ENCODE measurements around the gene ATE1. TPM values are rescaled to one million over a fixed set of nuclear protein-coding genes. Genes with fewer than 3 reads are reported as not detected.

The ATE1 gene
- total and polyA plus RNA-seq, 4 donors, result 4.2 to 47.8 (median 13.2) TPM

DNA sequence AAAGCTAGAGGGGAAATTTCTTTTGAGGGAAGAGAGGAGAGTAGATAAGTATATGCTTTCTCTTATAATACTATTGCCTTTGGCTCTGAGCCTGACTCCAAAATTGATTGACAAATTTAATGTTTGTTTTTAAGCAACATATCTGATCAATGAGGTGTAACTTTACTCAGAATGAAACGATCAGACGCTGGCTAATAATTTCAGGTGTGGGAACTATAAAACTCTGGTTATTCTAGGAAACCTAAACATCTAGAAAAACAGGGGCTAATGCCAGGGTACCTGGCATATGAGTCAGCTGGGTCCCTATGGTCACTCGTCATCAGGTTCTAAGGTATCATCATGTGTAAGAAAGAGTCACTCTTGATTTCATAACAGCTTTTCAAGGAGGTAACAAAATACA is 139.7 kb downstream of the ATE1 start:
- WGBS, 2 donors, result 86 to 90% methylated on average over 3 of the region's 3 CpGs
- Histone ChIP-seq H3K27me3 (ENCODE audit: control insufficient read depth in 3 of 3, insufficient read depth in 3 of 3, low read length in 2 of 3) (no peaks in the 10 kb centered on the region), H3K9ac (ENCODE audit: insufficient read depth in 1 of 2, low read length in 2 of 2) (no peak overlapping the region), H3K36me3 (ENCODE audit: control insufficient read depth in 4 of 4, insufficient read depth in 4 of 4, low read length in 4 of 4) (peaks cover 5 to 19% (median 10%) of the 10 kb centered on the region in 4 donors), H3K9me3 (ENCODE audit: control insufficient read depth in 4 of 4, insufficient read depth in 3 of 4, low read length in 3 of 4) (no peaks in the 10 kb centered on the region), H3K4me3 (no peak overlapping the region), H3K27ac (ENCODE audit: low read depth in 1 of 2, low read length in 1 of 2) (no peak overlapping the region), H3K4me1 (ENCODE audit: control insufficient read depth in 5 of 5, insufficient read depth in 5 of 5, low read length in 5 of 5) (no peaks in the 10 kb centered on the region)
- no peak for ATAC-seq (ENCODE audit: insufficient read depth, low FRiP score)
- TF ChIP-seq, protein P1, sequence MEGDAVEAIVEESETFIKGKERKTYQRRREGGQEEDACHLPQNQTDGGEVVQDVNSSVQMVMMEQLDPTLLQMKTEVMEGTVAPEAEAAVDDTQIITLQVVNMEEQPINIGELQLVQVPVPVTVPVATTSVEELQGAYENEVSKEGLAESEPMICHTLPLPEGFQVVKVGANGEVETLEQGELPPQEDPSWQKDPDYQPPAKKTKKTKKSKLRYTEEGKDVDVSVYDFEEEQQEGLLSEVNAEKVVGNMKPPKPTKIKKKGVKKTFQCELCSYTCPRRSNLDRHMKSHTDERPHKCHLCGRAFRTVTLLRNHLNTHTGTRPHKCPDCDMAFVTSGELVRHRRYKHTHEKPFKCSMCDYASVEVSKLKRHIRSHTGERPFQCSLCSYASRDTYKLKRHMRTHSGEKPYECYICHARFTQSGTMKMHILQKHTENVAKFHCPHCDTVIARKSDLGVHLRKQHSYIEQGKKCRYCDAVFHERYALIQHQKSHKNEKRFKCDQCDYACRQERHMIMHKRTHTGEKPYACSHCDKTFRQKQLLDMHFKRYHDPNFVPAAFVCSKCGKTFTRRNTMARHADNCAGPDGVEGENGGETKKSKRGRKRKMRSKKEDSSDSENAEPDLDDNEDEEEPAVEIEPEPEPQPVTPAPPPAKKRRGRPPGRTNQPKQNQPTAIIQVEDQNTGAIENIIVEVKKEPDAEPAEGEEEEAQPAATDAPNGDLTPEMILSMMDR (IDR thresholded peaks at IDR 0.05; ENCODE audit: control extremely low read depth, extremely low read depth), result no peak
- DNase-seq, result no peak

DNA sequence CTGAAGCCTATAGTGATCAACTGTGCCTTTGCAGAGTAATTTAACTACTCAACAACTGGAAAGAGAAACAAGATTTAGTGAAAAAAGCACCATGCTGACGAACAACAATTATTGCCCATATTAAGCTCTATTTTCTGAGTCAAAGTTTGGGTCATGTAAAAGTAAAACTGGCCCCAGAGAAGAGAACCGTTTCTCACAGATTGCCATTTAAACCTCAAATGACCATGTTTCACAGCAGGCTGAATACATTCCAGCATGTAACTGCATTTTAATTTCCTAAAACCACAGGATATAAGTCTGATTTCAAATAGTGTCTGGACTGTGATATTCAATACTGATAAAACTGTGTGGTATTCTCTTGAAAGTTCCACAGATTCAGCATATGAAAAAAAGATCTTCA is 140.7 kb downstream of the ATE1 start:
- no peak overlapping the region for H3K9ac ChIP-seq (ENCODE audit: insufficient read depth in 1 of 2, low read length in 2 of 2)
- DNase-seq (no peak), ATAC-seq (ENCODE audit: insufficient read depth, low FRiP score) (no peak)
- no peak overlapping the region for H3K27ac ChIP-seq (ENCODE audit: low read depth in 1 of 2, low read length in 1 of 2)
- no peaks in the 10 kb centered on the region for H3K9me3 ChIP-seq (ENCODE audit: control insufficient read depth in 4 of 4, insufficient read depth in 3 of 4, low read length in 3 of 4)
- H3K4me3 ChIP-seq, result no peak overlapping the region
- no peaks in the 10 kb centered on the region for H3K27me3 ChIP-seq (ENCODE audit: control insufficient read depth in 3 of 3, insufficient read depth in 3 of 3, low read length in 2 of 3)
- peaks cover 3 to 18% (median 11%) of the 10 kb centered on the region in 4 donors for H3K36me3 ChIP-seq (ENCODE audit: control insufficient read depth in 4 of 4, insufficient read depth in 4 of 4, low read length in 4 of 4)
- TF ChIP-seq, protein P1 (IDR thresholded peaks at IDR 0.05; ENCODE audit: control extremely low read depth, extremely low read depth), result no peak
- H3K4me1 ChIP-seq (ENCODE audit: control insufficient read depth in 5 of 5, insufficient read depth in 5 of 5, low read length in 5 of 5), result no peaks in the 10 kb centered on the region
- WGBS, 2 donors, result 83 to 84% methylated on average over 2 of the region's 2 CpGs

DNA sequence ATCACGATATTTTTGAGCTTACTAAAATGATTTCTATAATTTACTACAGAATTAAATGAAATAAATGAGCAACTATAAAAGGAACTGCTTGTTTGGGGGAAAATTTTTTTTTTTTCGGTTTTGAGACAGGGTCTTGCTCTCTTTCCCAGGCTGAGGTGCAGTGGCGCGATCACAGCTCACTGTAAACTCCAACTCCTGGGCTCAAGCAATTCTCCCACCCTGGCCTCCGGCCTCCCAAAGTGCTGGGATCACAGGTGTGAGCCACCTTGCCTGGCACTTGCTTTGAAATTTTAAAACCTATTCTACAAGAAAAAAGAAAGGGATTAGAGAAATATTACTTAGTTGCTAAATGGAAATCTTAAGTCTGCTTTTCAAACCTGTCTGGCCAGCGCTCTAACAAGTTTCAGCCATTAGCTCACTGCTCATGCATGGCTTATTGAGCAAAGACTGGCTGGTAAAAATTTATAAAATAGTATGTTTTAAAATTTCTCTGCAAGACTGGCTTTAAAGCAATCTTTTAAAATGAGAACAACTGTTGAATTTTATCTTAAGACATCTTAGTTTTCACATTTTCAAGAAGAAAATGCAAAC is 144.0 kb downstream of the ATE1 start:
- Histone ChIP-seq H3K9ac (ENCODE audit: insufficient read depth in 1 of 2, low read length in 2 of 2) (no peak overlapping the region), H3K4me1 (ENCODE audit: control insufficient read depth in 5 of 5, insufficient read depth in 5 of 5, low read length in 5 of 5) (no peaks in the 10 kb centered on the region), H3K27ac (ENCODE audit: low read depth in 1 of 2, low read length in 1 of 2) (no peak overlapping the region), H3K27me3 (ENCODE audit: control insufficient read depth in 3 of 3, insufficient read depth in 3 of 3, low read length in 2 of 3) (no peaks in the 10 kb centered on the region), H3K9me3 (ENCODE audit: control insufficient read depth in 4 of 4, insufficient read depth in 3 of 4, low read length in 3 of 4) (no peaks in the 10 kb centered on the region), H3K36me3 (ENCODE audit: control insufficient read depth in 4 of 4, insufficient read depth in 4 of 4, low read length in 4 of 4) (peaks cover 2 to 12% (median 9%) of the 10 kb centered on the region in 4 donors), H3K4me3 (no peak overlapping the region)
- ATAC-seq (ENCODE audit: insufficient read depth, low FRiP score), result no peak
- DNase-seq, result no peak
- TF ChIP-seq, protein P1 (IDR thresholded peaks at IDR 0.05; ENCODE audit: control extremely low read depth, extremely low read depth), result no peak
- 79 to 81% methylated on average over 6 of the region's 6 CpGs for WGBS, 2 donors

DNA sequence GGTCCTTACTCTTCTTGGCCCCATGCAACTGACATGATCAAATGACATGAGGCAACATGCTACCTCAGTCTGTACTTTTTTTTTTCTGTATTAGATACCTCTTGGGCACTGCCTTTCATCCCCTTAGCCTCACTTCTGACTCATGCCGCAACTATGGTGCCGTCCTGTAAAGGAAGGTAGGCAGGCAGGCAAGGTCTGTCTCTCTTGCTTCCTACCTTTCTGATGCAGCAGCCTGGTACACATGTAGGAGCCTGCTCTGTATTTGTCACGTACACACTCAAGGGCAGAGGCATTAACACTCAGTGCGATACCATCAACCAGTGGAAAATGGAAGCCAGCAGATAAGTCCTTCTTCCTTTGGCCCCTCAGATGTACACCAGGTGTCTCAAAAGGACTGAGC is 146.7 kb downstream of the ATE1 start:
- TF ChIP-seq, protein P1 (IDR thresholded peaks at IDR 0.05; ENCODE audit: control extremely low read depth, extremely low read depth), result no peak
- no peaks in the 10 kb centered on the region for H3K4me1 ChIP-seq (ENCODE audit: control insufficient read depth in 5 of 5, insufficient read depth in 5 of 5, low read length in 5 of 5)
- WGBS, 2 donors, result 98 to 100% methylated on average over 4 of the region's 4 CpGs
- peaks cover 0 to 12% (median 5%) of the 10 kb centered on the region in 4 donors for H3K36me3 ChIP-seq (ENCODE audit: control insufficient read depth in 4 of 4, insufficient read depth in 4 of 4, low read length in 4 of 4)
- H3K9me3 ChIP-seq (ENCODE audit: control insufficient read depth in 4 of 4, insufficient read depth in 3 of 4, low read length in 3 of 4), result no peaks in the 10 kb centered on the region
- ATAC-seq (ENCODE audit: insufficient read depth, low FRiP score) (no peak), DNase-seq (no peak)
- H3K27me3 ChIP-seq (ENCODE audit: control insufficient read depth in 3 of 3, insufficient read depth in 3 of 3, low read length in 2 of 3), result no peaks in the 10 kb centered on the region
- no peak overlapping the region for H3K9ac ChIP-seq (ENCODE audit: insufficient read depth in 1 of 2, low read length in 2 of 2)
- no peak overlapping the region for H3K27ac ChIP-seq (ENCODE audit: low read depth in 1 of 2, low read length in 1 of 2)
- H3K4me3 ChIP-seq, result no peak overlapping the region
